Keratinocyte (primary cell): ENCODE results near the gene MICU2. TPM values are rescaled to one million over a fixed set of nuclear protein-coding genes. Genes with fewer than 3 reads are reported as not detected.
"Not testable (repeated sequence)": the region's sequence is repeated elsewhere in the genome, so short reads cannot be mapped to it uniquely, and the experiment has no call there.

Experiments
- DNase-seq: peaks from one replicate; pipeline ENCODE4 v3.0.0-alpha.2; 2011; ENCODE audit warnings: low read depth, missing footprints, low spot score
- FAIRE-seq: peaks from 2 replicates; lab custom pipeline; 2011; peaks lifted over from hg19 to GRCh38; lab: Jason Lieb, UNC
- H2AFZ ChIP-seq: 2 replicates; pipeline ENCODE4 v1.6.0; 2012; ENCODE audit warnings: low read length, control low read depth, inconsistent platforms; ENCODE audit not compliant: control insufficient read depth
- H3K27ac ChIP-seq: 2 replicates; pipeline ENCODE4 v1.5.1; 2011; ENCODE audit warnings: low read length; ENCODE audit not compliant: control insufficient read depth, insufficient read depth
- H3K27me3 ChIP-seq: 3 replicates; pipeline ENCODE4 v1.6.0; 2011; ENCODE audit warnings: low read length; ENCODE audit not compliant: control insufficient read depth, insufficient read depth; ENCODE audit errors: extremely low read depth
- H3K36me3 ChIP-seq, 2 experiments: 2 replicates in 1 of 2; 3 replicates in 1 of 2; pipeline ENCODE4 v1.5.1; 2011; ENCODE audit warnings: low read length in 2 of 2, mild to moderate bottlenecking in 1 of 2; ENCODE audit not compliant: control insufficient read depth in 2 of 2, insufficient read depth in 2 of 2; ENCODE audit errors: extremely low read depth in 1 of 2
- H3K4me1 ChIP-seq: 3 replicates; pipeline ENCODE4 v1.5.1; 2011; ENCODE audit warnings: low read length; ENCODE audit not compliant: control insufficient read depth, insufficient read depth; ENCODE audit errors: extremely low read depth
- H3K4me2 ChIP-seq: 3 replicates; pipeline ENCODE4 v1.6.0; 2011; ENCODE audit warnings: low read depth, low read length; ENCODE audit not compliant: control insufficient read depth, insufficient read depth; ENCODE audit errors: extremely low read depth
- H3K4me3 ChIP-seq, 3 experiments: fragments of 200-600 bp in 1 of 3; sonication (generic) in 1 of 3; 2 replicates in 2 of 3; 3 replicates in 1 of 3; pipeline ENCODE4 v1.5.1; 2011 to 2016; ENCODE audit warnings: low read length in 3 of 3, mild to moderate bottlenecking in 3 of 3, control low read depth in 2 of 3, inconsistent platforms in 1 of 3, low read depth in 1 of 3, mixed read lengths in 1 of 3, mixed run types in 1 of 3, moderate library complexity in 1 of 3; ENCODE audit not compliant: control insufficient read depth in 2 of 3, insufficient read depth in 2 of 3; ENCODE audit errors: extremely low read depth in 1 of 3
- H3K79me2 ChIP-seq: 2 replicates; pipeline ENCODE4 v1.6.0; 2012; ENCODE audit warnings: low read length; ENCODE audit not compliant: control insufficient read depth, insufficient read depth
- H3K9ac ChIP-seq: 3 replicates; pipeline ENCODE4 v1.6.0; 2011; ENCODE audit warnings: low read length; ENCODE audit not compliant: control insufficient read depth, insufficient read depth; ENCODE audit errors: extremely low read depth
- H3K9me1 ChIP-seq: 3 replicates; pipeline ENCODE4 v1.6.0; 2011; ENCODE audit warnings: low read length; ENCODE audit not compliant: control insufficient read depth, insufficient read depth; ENCODE audit errors: extremely low read depth
- H3K9me3 ChIP-seq: 2 replicates; pipeline ENCODE4 v1.5.1; 2012; ENCODE audit warnings: low read depth, low read length; ENCODE audit not compliant: control insufficient read depth
- H4K20me1 ChIP-seq: 3 replicates; pipeline ENCODE4 v1.6.0; 2011; ENCODE audit warnings: low read length; ENCODE audit not compliant: control insufficient read depth, insufficient read depth; ENCODE audit errors: extremely low read depth
- CTCF ChIP-seq, 3 experiments: IDR thresholded peaks in 1 of 3; conservative IDR thresholded peaks in 1 of 3; optimal IDR thresholded peaks in 1 of 3; 2 replicates in 2 of 3; 3 replicates in 1 of 3; pipeline versions ENCODE3 to v1.5.1; 2011; ENCODE audit warnings: low read length in 3 of 3, mild to moderate bottlenecking in 3 of 3, moderate library complexity in 2 of 3, control low read depth in 1 of 3, inconsistent platforms in 1 of 3; ENCODE audit not compliant: insufficient read depth in 2 of 3; ENCODE audit errors: extremely low read depth in 1 of 3
- EZH2 ChIP-seq: IDR thresholded peaks from one replicate; pipeline ENCODE4 v1.6.1; 2012; ENCODE audit warnings: inconsistent platforms, mild to moderate bottlenecking, low read length, moderate library complexity
- dilution Hi-C: fragments of 300-500 bp; cut with MboI; formaldehyde crosslinking; loops from one replicate; pipeline ENCODE4 v1.7.0; 2020; ENCODE audit warnings: low sequenced_read_pairs; ENCODE audit not compliant: extremely low pct_ligation_motif_present
- polyA plus RNA-seq, 5 experiments: library from polyadenylated mRNA; depleted of rRNA in 3 of 5; stranded (reverse) in 3 of 5; stranded (forward) in 1 of 5; unstranded in 1 of 5; fragments of >200 nt; gene quantifications; 1 replicate in 1 of 5; 2 replicates in 3 of 5; 3 replicates in 1 of 5; pipeline versions ENCODE4 v1.2.1 to v1.2.3, GENCODE V29; 2011 to 2012; ENCODE audit warnings: missing spikeins in 2 of 5, low read depth in 1 of 5, low replicate concordance in 1 of 5

MICU2 gene
- polyA plus RNA-seq, 1 donor (not counting 4 experiments of a cell fraction or from before 2014, with no cell fraction given): 42.9 TPM

- H3K9me1 ChIP-seq: no peaks in the 10 kb centered on the region
- no peaks in the 10 kb centered on the region for H3K9me3 ChIP-seq
- dilution Hi-C loops: no loop called here
- FAIRE-seq: no peak
- H3K4me1 ChIP-seq: no peaks in the 10 kb centered on the region
- no peak overlapping the region for H2AFZ ChIP-seq
- DNase-seq: no peak
- no peaks in the 10 kb centered on the region for H4K20me1 ChIP-seq
- no peaks in the 10 kb centered on the region for H3K36me3 ChIP-seq
- no peaks in the 10 kb centered on the region for H3K79me2 ChIP-seq
- H3K27me3 ChIP-seq: no peaks in the 10 kb centered on the region
- no peak overlapping the region for H3K4me2 ChIP-seq
- TF ChIP-seq CTCF (optimal IDR thresholded peaks at IDR 0.05 in 1 of 3, IDR thresholded peaks at IDR 0.05 in 1 of 3, conservative IDR thresholded peaks at IDR 0.05 in 1 of 3; ENCODE audit: extremely low read depth in 1 of 3, insufficient read depth in 2 of 3, low read length in 3 of 3) (no peak), EZH2 (no peak)
- no peak overlapping the region for H3K9ac ChIP-seq
- H3K4me3 ChIP-seq: no peak overlapping the region
- no peak overlapping the region for H3K27ac ChIP-seq
Observed at GRCh38 chr13:21556051-21556450, 47.9 kb downstream of the MICU2 start.

GRCh38 chr13:21553261-21553660, 50.7 kb downstream of the MICU2 start:
- H2AFZ ChIP-seq, H4K20me1 ChIP-seq, FAIRE-seq, H3K4me2 ChIP-seq, H3K27ac ChIP-seq, H3K4me1 ChIP-seq, H3K36me3 ChIP-seq, dilution Hi-C loops, H3K4me3 ChIP-seq, H3K9me3 ChIP-seq, DNase-seq, H3K27me3 ChIP-seq, H3K79me2 ChIP-seq, H3K9me1 ChIP-seq, H3K9ac ChIP-seq: not testable (repeated sequence)

- Histone ChIP-seq H3K27me3 (no peaks in the 10 kb centered on the region), H3K27ac (no peak overlapping the region), H3K9me3 (no peaks in the 10 kb centered on the region), H2AFZ (no peak overlapping the region), H3K36me3 (no peaks in the 10 kb centered on the region), H3K4me2 (no peak overlapping the region), H3K4me3 (no peak overlapping the region), H3K79me2 (no peaks in the 10 kb centered on the region), H4K20me1 (no peaks in the 10 kb centered on the region), H3K9ac (no peak overlapping the region), H3K4me1 (no peaks in the 10 kb centered on the region), H3K9me1 (no peaks in the 10 kb centered on the region)
- dilution Hi-C loops: no loop called here
- no peak for TF ChIP-seq EZH2
- TF ChIP-seq CTCF (optimal IDR thresholded peaks at IDR 0.05 in 1 of 3, IDR thresholded peaks at IDR 0.05 in 1 of 3, conservative IDR thresholded peaks at IDR 0.05 in 1 of 3; ENCODE audit: extremely low read depth in 1 of 3, insufficient read depth in 2 of 3, low read length in 3 of 3): no peak
- FAIRE-seq (no peak), DNase-seq (no peak)
Observed at GRCh38 chr13:21550918-21551317, 53.1 kb downstream of the MICU2 start.
